Uterus (tissue), 2 donors: ENCODE measurements around the gene ZNF615.

Experiments
- CTCF ChIP-seq, 4 experiments: fragments of 200-600 bp in 2 of 4; fragments of 450-650 bp in 2 of 4; sonication (generic) in 2 of 4; IDR thresholded peaks; one replicate each; pipeline ENCODE4 v1.5.1; 2016 to 2019; ENCODE audit warnings: antibody characterized with exemption in 4 of 4, mild to moderate bottlenecking in 2 of 4, moderate library complexity in 1 of 4
- POLR2A ChIP-seq, 2 donors: fragments of 450-650 bp; IDR thresholded peaks; one replicate each; pipeline ENCODE4 v1.6.1; 2016; ENCODE audit warnings: antibody characterized with exemption in 2 of 2, mild to moderate bottlenecking in 1 of 2, moderate library complexity in 1 of 2

DNA sequence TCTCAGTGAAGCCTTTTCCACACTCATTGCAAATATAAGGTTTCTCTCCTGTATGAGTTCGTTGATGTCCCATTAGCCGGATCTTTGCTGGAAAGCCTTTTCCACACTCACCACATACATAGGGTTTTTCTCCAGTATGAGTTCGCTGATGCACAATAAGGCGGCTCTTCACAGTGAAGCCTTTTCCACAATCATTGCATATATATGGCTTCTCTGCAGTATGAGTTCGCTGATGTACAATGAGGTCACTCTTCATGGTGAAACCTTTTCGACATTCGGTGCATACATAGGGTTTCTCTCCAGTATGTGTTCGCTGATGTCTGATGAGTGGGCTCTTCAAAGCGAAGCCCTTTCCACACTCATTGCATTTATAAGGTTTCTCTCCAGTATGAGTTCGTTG is 14.6 kb downstream of the ZNF615 start:
- TF ChIP-seq CTCF (IDR thresholded peaks at IDR 0.05): no peak
- no peak for TF ChIP-seq POLR2A (IDR thresholded peaks at IDR 0.05)
